ENCODE data around the gene FIG4. TPM values are rescaled to one million over a fixed set of nuclear protein-coding genes. Genes with fewer than 3 reads are reported as not detected.
"Not testable (repeated sequence)": the region's sequence is repeated elsewhere in the genome, so short reads cannot be mapped to it uniquely, and the experiment has no call there.

The FIG4 gene
- total RNA-seq, 1 donor from 2014 or later = 21.9 TPM

DNA sequence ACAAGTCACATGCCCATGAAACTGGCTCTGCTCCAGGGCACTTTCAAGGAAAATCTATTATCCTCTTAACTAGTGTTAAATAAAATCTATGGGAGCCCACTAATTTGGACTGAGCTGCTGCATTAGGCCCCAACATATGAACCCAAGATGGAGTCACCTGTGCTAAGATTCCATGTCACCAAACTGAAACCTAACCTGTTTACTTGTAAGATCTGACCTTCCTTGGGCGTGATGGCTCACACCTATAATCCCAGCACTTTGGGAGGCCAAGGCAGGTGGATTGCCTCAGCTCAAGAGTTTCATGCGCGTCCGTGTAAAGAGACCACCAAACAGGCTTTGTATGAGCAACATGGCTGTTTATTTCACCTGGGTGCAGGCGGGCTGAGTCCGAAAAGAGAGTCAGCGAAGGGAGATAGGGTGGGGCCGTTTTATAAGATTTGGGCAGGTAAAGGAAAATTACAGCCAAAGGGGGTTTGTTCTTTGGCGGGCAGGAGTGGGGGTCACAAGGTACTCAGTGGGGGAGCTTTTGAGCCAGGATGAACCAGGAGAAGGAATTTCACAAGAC lies 164.5 kb downstream of the FIG4 start:
- H3K27me3 ChIP-seq (ENCODE audit: control insufficient read depth in 3 of 3, insufficient read depth in 3 of 3, low read length in 3 of 3); H3K4me3 ChIP-seq (ENCODE audit: low read length in 3 of 3); H3K4me1 ChIP-seq (ENCODE audit: control insufficient read depth in 3 of 3, insufficient read depth in 3 of 3, low read length in 3 of 3); H3K9me3 ChIP-seq (ENCODE audit: control insufficient read depth in 3 of 3, low read length in 3 of 3); H3K36me3 ChIP-seq (ENCODE audit: control insufficient read depth in 3 of 3, insufficient read depth in 3 of 3, low read length in 3 of 3); H3K27ac ChIP-seq (ENCODE audit: low read depth, low read length); H3K9ac ChIP-seq (ENCODE audit: low read depth in 1 of 3, low read length in 3 of 3): not testable (repeated sequence)

DNA sequence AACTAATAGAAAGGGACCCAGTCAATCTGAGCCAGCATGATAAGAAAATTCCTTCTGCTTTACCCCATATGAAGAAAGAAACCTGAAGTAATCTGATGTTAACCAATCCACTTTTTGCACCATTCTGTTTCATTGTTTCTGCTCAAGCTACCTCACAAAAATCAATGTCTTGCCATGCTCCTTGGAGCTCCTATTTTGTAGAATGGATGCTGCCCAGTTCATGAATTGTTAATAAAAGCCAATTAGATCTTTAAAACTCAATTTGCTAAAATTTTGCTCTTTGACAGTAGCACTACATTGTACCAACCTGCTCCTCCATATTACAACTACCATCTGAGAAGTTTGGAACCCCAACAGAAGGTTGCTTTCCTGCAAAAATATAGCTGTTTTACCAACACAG lies 170.8 kb downstream of the FIG4 start:
- H3K4me3 ChIP-seq (ENCODE audit: low read length in 3 of 3) = no peak overlapping the region
- H3K27me3 ChIP-seq (ENCODE audit: control insufficient read depth in 3 of 3, insufficient read depth in 3 of 3, low read length in 3 of 3) = peaks cover 0 to 3% (median 0%) of the 10 kb centered on the region in 3 donors
- no peak overlapping the region for H3K27ac ChIP-seq (ENCODE audit: low read depth, low read length)
- H3K9me3 ChIP-seq (ENCODE audit: control insufficient read depth in 3 of 3, low read length in 3 of 3) = peaks cover 0 to 5% (median 0%) of the 10 kb centered on the region in 3 donors
- H3K36me3 ChIP-seq (ENCODE audit: control insufficient read depth in 3 of 3, insufficient read depth in 3 of 3, low read length in 3 of 3) = no peaks in the 10 kb centered on the region
- H3K4me1 ChIP-seq (ENCODE audit: control insufficient read depth in 3 of 3, insufficient read depth in 3 of 3, low read length in 3 of 3) = no peaks in the 10 kb centered on the region
- H3K9ac ChIP-seq (ENCODE audit: low read depth in 1 of 3, low read length in 3 of 3) = no peak overlapping the region

DNA sequence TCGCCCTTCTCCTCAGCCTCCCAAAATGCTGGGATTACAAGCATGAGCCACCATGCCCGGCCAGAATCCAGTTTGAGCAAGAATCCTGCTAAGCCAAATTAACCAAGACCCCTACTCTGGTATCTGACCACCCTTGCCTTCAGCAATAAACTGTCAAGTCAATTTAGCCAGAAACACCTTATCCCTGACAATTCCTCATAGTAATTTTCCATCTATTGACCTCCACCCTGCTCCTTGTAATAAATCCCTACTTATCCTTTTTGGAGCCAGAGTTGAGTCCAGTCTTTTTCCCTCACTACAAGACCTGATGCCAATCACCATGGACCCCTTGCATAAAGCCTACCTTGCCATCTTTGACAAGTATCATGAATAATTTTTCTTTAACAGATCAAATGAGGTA lies 173.0 kb downstream of the FIG4 start:
- Histone ChIP-seq H3K9ac (ENCODE audit: low read depth in 1 of 3, low read length in 3 of 3) (no peak overlapping the region), H3K4me1 (ENCODE audit: control insufficient read depth in 3 of 3, insufficient read depth in 3 of 3, low read length in 3 of 3) (peaks cover 0 to 3% (median 0%) of the 10 kb centered on the region in 3 donors), H3K9me3 (ENCODE audit: control insufficient read depth in 3 of 3, low read length in 3 of 3) (peaks cover 0 to 5% (median 0%) of the 10 kb centered on the region in 3 donors)

DNA sequence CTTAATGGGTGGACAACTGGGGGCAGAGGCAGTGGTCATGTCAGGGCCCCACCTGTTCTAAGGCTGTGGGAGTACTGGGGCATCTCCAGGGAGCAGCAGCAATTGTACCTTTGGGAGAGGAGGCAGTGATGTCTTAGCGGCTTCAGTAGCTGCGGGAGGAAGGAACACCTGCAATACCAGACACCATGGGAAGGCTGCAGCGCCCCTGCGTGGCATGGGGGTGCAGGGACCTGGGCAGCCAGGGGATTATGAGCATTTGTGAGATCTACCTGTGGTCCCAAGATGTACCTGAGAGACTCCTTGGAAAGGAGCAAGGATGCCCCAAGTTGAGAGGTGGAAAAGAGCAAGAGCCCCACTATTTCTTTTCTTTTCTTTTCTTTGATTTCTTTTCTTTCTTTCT lies 174.9 kb downstream of the FIG4 start:
- Histone ChIP-seq H3K9me3 (ENCODE audit: control insufficient read depth in 3 of 3, low read length in 3 of 3) (peaks cover 0 to 5% (median 0%) of the 10 kb centered on the region in 3 donors), H3K4me3 (ENCODE audit: low read length in 3 of 3) (no peak overlapping the region), H3K36me3 (ENCODE audit: control insufficient read depth in 3 of 3, insufficient read depth in 3 of 3, low read length in 3 of 3) (no peaks in the 10 kb centered on the region), H3K4me1 (ENCODE audit: control insufficient read depth in 3 of 3, insufficient read depth in 3 of 3, low read length in 3 of 3) (peaks cover 0 to 5% (median 0%) of the 10 kb centered on the region in 3 donors), H3K27me3 (ENCODE audit: control insufficient read depth in 3 of 3, insufficient read depth in 3 of 3, low read length in 3 of 3) (peaks cover 0 to 3% (median 0%) of the 10 kb centered on the region in 3 donors), H3K27ac (ENCODE audit: low read depth, low read length) (no peak overlapping the region), H3K9ac (ENCODE audit: low read depth in 1 of 3, low read length in 3 of 3) (no peak overlapping the region)

More for the DNA sequence above, 173.0 kb downstream of the FIG4 start:
- H3K27ac ChIP-seq (ENCODE audit: low read depth, low read length) = no peak overlapping the region
- no peaks in the 10 kb centered on the region for H3K36me3 ChIP-seq (ENCODE audit: control insufficient read depth in 3 of 3, insufficient read depth in 3 of 3, low read length in 3 of 3)
- no peak overlapping the region for H3K4me3 ChIP-seq (ENCODE audit: low read length in 3 of 3)
- peaks cover 0 to 3% (median 0%) of the 10 kb centered on the region in 3 donors for H3K27me3 ChIP-seq (ENCODE audit: control insufficient read depth in 3 of 3, insufficient read depth in 3 of 3, low read length in 3 of 3)

DNA sequence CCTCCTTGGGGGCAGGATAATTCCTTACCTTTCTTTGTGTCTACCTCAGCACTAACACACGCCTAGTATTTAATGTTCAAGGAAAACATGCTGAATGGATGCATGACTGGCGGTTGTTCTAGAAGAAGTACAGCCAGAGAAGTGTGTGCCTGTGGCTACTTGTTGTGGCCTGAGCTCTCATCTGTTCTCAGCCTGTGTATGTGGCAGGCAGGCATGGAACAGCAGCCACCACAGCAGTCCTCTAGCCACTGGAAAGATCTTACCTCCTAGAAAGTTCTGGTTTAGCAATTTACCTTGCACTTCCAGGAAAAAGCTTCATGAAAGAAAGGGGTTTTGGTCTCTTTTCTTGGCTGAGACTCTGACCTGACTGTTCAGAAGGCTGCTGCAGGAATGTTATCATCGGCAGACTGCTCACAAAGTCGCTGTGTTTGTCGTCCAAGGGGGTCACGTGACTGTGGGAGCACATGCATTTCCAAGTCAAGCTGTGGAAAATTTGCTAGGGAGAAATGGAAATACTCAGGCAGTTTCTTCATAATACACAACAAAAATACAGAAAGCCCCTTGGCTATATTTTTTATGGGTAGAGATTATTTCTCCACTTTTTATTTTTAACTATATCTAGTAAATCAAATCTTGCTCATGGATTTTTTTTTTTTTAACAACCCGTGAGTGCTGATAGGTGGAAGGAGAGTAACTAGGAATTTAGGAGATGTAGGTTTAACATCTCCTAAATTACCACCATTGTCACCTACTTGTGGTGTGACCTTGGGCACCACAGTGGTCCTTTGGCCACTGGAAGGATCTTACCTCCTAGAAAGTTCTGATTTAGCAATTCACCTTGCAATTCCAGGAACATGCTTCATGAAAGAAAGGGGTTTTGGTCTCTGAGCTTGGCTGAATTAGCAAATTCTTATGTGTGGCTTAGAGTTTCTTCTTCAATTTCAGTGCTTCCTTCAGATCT lies 176.2 kb downstream of the FIG4 start:
- H3K4me3 ChIP-seq (ENCODE audit: low read length in 3 of 3) = no peak overlapping the region
- H3K4me1 ChIP-seq (ENCODE audit: control insufficient read depth in 3 of 3, insufficient read depth in 3 of 3, low read length in 3 of 3) = peaks cover 0 to 5% (median 0%) of the 10 kb centered on the region in 3 donors
- H3K27ac ChIP-seq (ENCODE audit: low read depth, low read length) = no peak overlapping the region
- H3K9ac ChIP-seq (ENCODE audit: low read depth in 1 of 3, low read length in 3 of 3) = no peak overlapping the region
- H3K9me3 ChIP-seq (ENCODE audit: control insufficient read depth in 3 of 3, low read length in 3 of 3) = peaks cover 0 to under 1% (median 0%) of the 10 kb centered on the region in 3 donors
- no peaks in the 10 kb centered on the region for H3K36me3 ChIP-seq (ENCODE audit: control insufficient read depth in 3 of 3, insufficient read depth in 3 of 3, low read length in 3 of 3)
- H3K27me3 ChIP-seq (ENCODE audit: control insufficient read depth in 3 of 3, insufficient read depth in 3 of 3, low read length in 3 of 3) = peaks cover 0 to 3% (median 0%) of the 10 kb centered on the region in 3 donors

DNA sequence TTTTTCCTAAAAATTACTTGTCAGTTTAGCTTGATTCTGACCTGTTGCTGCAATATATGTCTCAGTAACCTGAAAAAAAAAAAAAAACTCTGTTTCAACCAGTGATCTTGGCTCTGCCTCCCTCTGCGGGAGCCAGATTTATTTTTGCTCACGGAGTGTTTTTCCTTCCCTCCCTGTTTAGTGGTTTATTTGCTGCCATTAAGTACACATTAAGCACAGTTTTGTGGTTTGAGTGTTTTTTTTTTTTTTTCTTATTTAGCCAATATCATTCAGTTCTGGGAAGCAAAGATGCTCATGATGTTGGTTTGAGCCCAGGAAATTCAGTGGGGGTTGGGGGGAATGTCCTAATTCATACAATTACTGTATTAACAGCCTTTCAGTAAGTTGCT lies 176.9 kb downstream of the FIG4 start:
- Histone ChIP-seq H3K4me3 (ENCODE audit: low read length in 3 of 3) (no peak overlapping the region), H3K36me3 (ENCODE audit: control insufficient read depth in 3 of 3, insufficient read depth in 3 of 3, low read length in 3 of 3) (no peaks in the 10 kb centered on the region), H3K27me3 (ENCODE audit: control insufficient read depth in 3 of 3, insufficient read depth in 3 of 3, low read length in 3 of 3) (peaks cover 0 to 3% (median 0%) of the 10 kb centered on the region in 3 donors), H3K9ac (ENCODE audit: low read depth in 1 of 3, low read length in 3 of 3) (no peak overlapping the region), H3K27ac (ENCODE audit: low read depth, low read length) (no peak overlapping the region), H3K9me3 (ENCODE audit: control insufficient read depth in 3 of 3, low read length in 3 of 3) (no peaks in the 10 kb centered on the region), H3K4me1 (ENCODE audit: control insufficient read depth in 3 of 3, insufficient read depth in 3 of 3, low read length in 3 of 3) (peaks cover 0 to 5% (median 0%) of the 10 kb centered on the region in 3 donors)

DNA sequence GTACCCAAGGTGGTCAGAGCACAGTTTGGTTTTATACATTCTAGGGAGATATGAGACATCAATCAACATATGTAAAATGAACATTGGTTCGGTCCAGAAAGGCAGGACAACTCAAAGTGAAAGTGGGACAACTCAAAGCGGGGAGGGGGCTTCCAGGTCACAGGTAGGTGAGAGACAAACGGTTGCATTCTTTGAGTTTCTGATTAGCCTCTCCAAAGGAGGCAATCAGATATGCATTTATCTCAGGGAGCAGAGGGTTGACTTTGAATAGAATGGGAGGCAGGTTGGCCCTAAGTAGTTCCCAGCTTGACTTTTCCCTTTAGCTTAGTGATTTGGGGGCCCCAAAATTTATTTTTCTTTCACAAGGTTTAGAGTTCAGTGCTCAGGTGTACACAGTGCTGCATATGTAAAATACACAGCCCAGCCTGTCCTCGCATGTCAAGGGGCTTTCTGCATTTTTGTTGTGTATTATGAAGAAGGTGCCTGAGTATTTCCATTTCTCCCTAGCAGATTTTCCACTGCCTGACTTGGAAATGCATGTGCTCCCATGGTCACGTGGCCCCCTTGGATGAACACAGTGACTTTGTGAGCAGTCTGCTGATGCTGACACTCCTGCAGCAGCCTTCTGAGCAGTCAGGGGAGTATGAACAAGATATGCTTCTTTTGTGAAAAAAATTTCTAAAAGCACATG lies 178.4 kb downstream of the FIG4 start:
- H3K4me1 ChIP-seq (ENCODE audit: control insufficient read depth in 3 of 3, insufficient read depth in 3 of 3, low read length in 3 of 3); H3K9ac ChIP-seq (ENCODE audit: low read depth in 1 of 3, low read length in 3 of 3); H3K27me3 ChIP-seq (ENCODE audit: control insufficient read depth in 3 of 3, insufficient read depth in 3 of 3, low read length in 3 of 3); H3K27ac ChIP-seq (ENCODE audit: low read depth, low read length); H3K9me3 ChIP-seq (ENCODE audit: control insufficient read depth in 3 of 3, low read length in 3 of 3); H3K4me3 ChIP-seq (ENCODE audit: low read length in 3 of 3); H3K36me3 ChIP-seq (ENCODE audit: control insufficient read depth in 3 of 3, insufficient read depth in 3 of 3, low read length in 3 of 3): not testable (repeated sequence)

DNA sequence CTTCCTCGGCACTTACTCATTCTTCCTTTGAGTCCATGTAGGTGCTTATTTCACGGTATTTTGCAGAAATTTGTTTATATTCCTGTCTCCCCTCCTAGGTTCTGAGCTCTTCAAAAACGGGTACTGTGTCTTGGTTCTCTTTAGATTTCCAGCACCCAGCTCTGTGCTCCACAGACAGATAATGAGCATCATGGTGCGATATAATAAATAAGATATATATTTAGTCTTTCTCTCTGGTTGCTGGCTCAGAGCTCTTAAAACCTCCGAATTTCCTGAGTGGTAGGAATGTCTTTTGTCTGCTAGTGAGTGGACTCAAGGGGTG lies 179.0 kb downstream of the FIG4 start:
- H3K36me3 ChIP-seq (ENCODE audit: control insufficient read depth in 3 of 3, insufficient read depth in 3 of 3, low read length in 3 of 3) = no peaks in the 10 kb centered on the region
- peaks cover 0 to 5% (median 0%) of the 10 kb centered on the region in 3 donors for H3K4me1 ChIP-seq (ENCODE audit: control insufficient read depth in 3 of 3, insufficient read depth in 3 of 3, low read length in 3 of 3)
- no peak overlapping the region for H3K27ac ChIP-seq (ENCODE audit: low read depth, low read length)
- no peak overlapping the region for H3K9ac ChIP-seq (ENCODE audit: low read depth in 1 of 3, low read length in 3 of 3)
- H3K9me3 ChIP-seq (ENCODE audit: control insufficient read depth in 3 of 3, low read length in 3 of 3) = no peaks in the 10 kb centered on the region
- H3K4me3 ChIP-seq (ENCODE audit: low read length in 3 of 3) = no peak overlapping the region
- H3K27me3 ChIP-seq (ENCODE audit: control insufficient read depth in 3 of 3, insufficient read depth in 3 of 3, low read length in 3 of 3) = peaks cover 0 to 3% (median 0%) of the 10 kb centered on the region in 3 donors

DNA sequence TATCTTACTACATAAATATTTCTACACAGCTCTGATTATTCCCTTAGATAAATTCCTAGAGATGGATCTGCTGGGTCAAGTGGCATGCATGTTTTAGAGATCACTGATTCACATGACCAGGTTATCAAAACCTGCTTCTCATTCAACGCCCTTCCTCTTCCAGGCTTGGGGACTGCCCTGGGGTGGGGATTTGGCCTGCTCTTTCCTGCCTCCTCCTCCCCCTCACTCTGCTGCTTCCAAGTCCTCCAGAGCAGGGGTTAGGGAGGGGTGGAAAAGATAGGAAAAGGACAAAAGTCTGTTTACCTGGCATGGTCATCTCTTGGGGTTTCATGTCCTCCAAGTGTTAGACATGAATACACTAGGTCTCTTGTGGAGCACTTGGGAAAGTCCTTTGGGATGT lies 181.5 kb downstream of the FIG4 start:
- no peaks in the 10 kb centered on the region for H3K36me3 ChIP-seq (ENCODE audit: control insufficient read depth in 3 of 3, insufficient read depth in 3 of 3, low read length in 3 of 3)
- H3K27ac ChIP-seq (ENCODE audit: low read depth, low read length) = no peak overlapping the region

More for the DNA sequence above, 181.5 kb downstream of the FIG4 start:
- H3K4me3 ChIP-seq (ENCODE audit: low read length in 3 of 3) = no peak overlapping the region
- no peaks in the 10 kb centered on the region for H3K27me3 ChIP-seq (ENCODE audit: control insufficient read depth in 3 of 3, insufficient read depth in 3 of 3, low read length in 3 of 3)
- H3K9ac ChIP-seq (ENCODE audit: low read depth in 1 of 3, low read length in 3 of 3) = no peak overlapping the region
- H3K4me1 ChIP-seq (ENCODE audit: control insufficient read depth in 3 of 3, insufficient read depth in 3 of 3, low read length in 3 of 3) = peaks cover 0 to 2% (median 0%) of the 10 kb centered on the region in 3 donors
- no peaks in the 10 kb centered on the region for H3K9me3 ChIP-seq (ENCODE audit: control insufficient read depth in 3 of 3, low read length in 3 of 3)
